Keratinocyte (primary cell): ENCODE results near the gene SYPL2. TPM values are rescaled to one million over a fixed set of nuclear protein-coding genes. Genes with fewer than 3 reads are reported as not detected.

Experiments
- DNase-seq: peaks from one replicate; pipeline ENCODE4 v3.0.0-alpha.2; 2011; ENCODE audit warnings: low read depth, missing footprints, low spot score
- FAIRE-seq: peaks from 2 replicates; lab custom pipeline; 2011; peaks lifted over from hg19 to GRCh38; lab: Jason Lieb, UNC
- H2AFZ ChIP-seq: 2 replicates; pipeline ENCODE4 v1.6.0; 2012; ENCODE audit warnings: low read length, control low read depth, inconsistent platforms; ENCODE audit not compliant: control insufficient read depth
- H3K27ac ChIP-seq: 2 replicates; pipeline ENCODE4 v1.5.1; 2011; ENCODE audit warnings: low read length; ENCODE audit not compliant: control insufficient read depth, insufficient read depth
- H3K27me3 ChIP-seq: 3 replicates; pipeline ENCODE4 v1.6.0; 2011; ENCODE audit warnings: low read length; ENCODE audit not compliant: control insufficient read depth, insufficient read depth; ENCODE audit errors: extremely low read depth
- H3K36me3 ChIP-seq, 2 experiments: 2 replicates in 1 of 2; 3 replicates in 1 of 2; pipeline ENCODE4 v1.5.1; 2011; ENCODE audit warnings: low read length in 2 of 2, mild to moderate bottlenecking in 1 of 2; ENCODE audit not compliant: control insufficient read depth in 2 of 2, insufficient read depth in 2 of 2; ENCODE audit errors: extremely low read depth in 1 of 2
- H3K4me1 ChIP-seq: 3 replicates; pipeline ENCODE4 v1.5.1; 2011; ENCODE audit warnings: low read length; ENCODE audit not compliant: control insufficient read depth, insufficient read depth; ENCODE audit errors: extremely low read depth
- H3K4me2 ChIP-seq: 3 replicates; pipeline ENCODE4 v1.6.0; 2011; ENCODE audit warnings: low read depth, low read length; ENCODE audit not compliant: control insufficient read depth, insufficient read depth; ENCODE audit errors: extremely low read depth
- H3K4me3 ChIP-seq, 3 experiments: fragments of 200-600 bp in 1 of 3; sonication (generic) in 1 of 3; 2 replicates in 2 of 3; 3 replicates in 1 of 3; pipeline ENCODE4 v1.5.1; 2011 to 2016; ENCODE audit warnings: low read length in 3 of 3, mild to moderate bottlenecking in 3 of 3, control low read depth in 2 of 3, inconsistent platforms in 1 of 3, low read depth in 1 of 3, mixed read lengths in 1 of 3, mixed run types in 1 of 3, moderate library complexity in 1 of 3; ENCODE audit not compliant: control insufficient read depth in 2 of 3, insufficient read depth in 2 of 3; ENCODE audit errors: extremely low read depth in 1 of 3
- H3K79me2 ChIP-seq: 2 replicates; pipeline ENCODE4 v1.6.0; 2012; ENCODE audit warnings: low read length; ENCODE audit not compliant: control insufficient read depth, insufficient read depth
- H3K9ac ChIP-seq: 3 replicates; pipeline ENCODE4 v1.6.0; 2011; ENCODE audit warnings: low read length; ENCODE audit not compliant: control insufficient read depth, insufficient read depth; ENCODE audit errors: extremely low read depth
- H3K9me1 ChIP-seq: 3 replicates; pipeline ENCODE4 v1.6.0; 2011; ENCODE audit warnings: low read length; ENCODE audit not compliant: control insufficient read depth, insufficient read depth; ENCODE audit errors: extremely low read depth
- H3K9me3 ChIP-seq: 2 replicates; pipeline ENCODE4 v1.5.1; 2012; ENCODE audit warnings: low read depth, low read length; ENCODE audit not compliant: control insufficient read depth
- H4K20me1 ChIP-seq: 3 replicates; pipeline ENCODE4 v1.6.0; 2011; ENCODE audit warnings: low read length; ENCODE audit not compliant: control insufficient read depth, insufficient read depth; ENCODE audit errors: extremely low read depth
- CTCF ChIP-seq, 3 experiments: IDR thresholded peaks in 1 of 3; conservative IDR thresholded peaks in 1 of 3; optimal IDR thresholded peaks in 1 of 3; 2 replicates in 2 of 3; 3 replicates in 1 of 3; pipeline versions ENCODE3 to v1.5.1; 2011; ENCODE audit warnings: low read length in 3 of 3, mild to moderate bottlenecking in 3 of 3, moderate library complexity in 2 of 3, control low read depth in 1 of 3, inconsistent platforms in 1 of 3; ENCODE audit not compliant: insufficient read depth in 2 of 3; ENCODE audit errors: extremely low read depth in 1 of 3
- EZH2 ChIP-seq: IDR thresholded peaks from one replicate; pipeline ENCODE4 v1.6.1; 2012; ENCODE audit warnings: inconsistent platforms, mild to moderate bottlenecking, low read length, moderate library complexity
- dilution Hi-C: fragments of 300-500 bp; cut with MboI; formaldehyde crosslinking; loops from one replicate; pipeline ENCODE4 v1.7.0; 2020; ENCODE audit warnings: low sequenced_read_pairs; ENCODE audit not compliant: extremely low pct_ligation_motif_present
- polyA plus RNA-seq, 5 experiments: library from polyadenylated mRNA; depleted of rRNA in 3 of 5; stranded (reverse) in 3 of 5; stranded (forward) in 1 of 5; unstranded in 1 of 5; fragments of >200 nt; gene quantifications; 1 replicate in 1 of 5; 2 replicates in 3 of 5; 3 replicates in 1 of 5; pipeline versions ENCODE4 v1.2.1 to v1.2.3, GENCODE V29; 2011 to 2012; ENCODE audit warnings: missing spikeins in 2 of 5, low read depth in 1 of 5, low replicate concordance in 1 of 5

SYPL2 gene
- polyA plus RNA-seq, 1 donor (not counting 4 experiments of a cell fraction or from before 2014, with no cell fraction given) = not detected

GRCh38 chr1:109508001-109508872 lies 41.9 kb downstream of the SYPL2 start:
- H3K27ac ChIP-seq = no peak overlapping the region
- no peak overlapping the region for H2AFZ ChIP-seq
- no peaks in the 10 kb centered on the region for H3K9me1 ChIP-seq
- peaks cover 2% of the 10 kb centered on the region for H3K4me1 ChIP-seq
- TF ChIP-seq CTCF (optimal IDR thresholded peaks at IDR 0.05 in 1 of 3, IDR thresholded peaks at IDR 0.05 in 1 of 3, conservative IDR thresholded peaks at IDR 0.05 in 1 of 3; ENCODE audit: extremely low read depth in 1 of 3, insufficient read depth in 2 of 3, low read length in 3 of 3) (no peak), EZH2 (no peak)
- peaks cover 27% of the 10 kb centered on the region for H3K27me3 ChIP-seq
- H3K4me3 ChIP-seq = no peak overlapping the region
- DNase-seq (no peak), FAIRE-seq (no peak)
- H3K79me2 ChIP-seq = no peaks in the 10 kb centered on the region
- dilution Hi-C loops = no loop called here
- no peaks in the 10 kb centered on the region for H3K9me3 ChIP-seq
- H4K20me1 ChIP-seq = no peaks in the 10 kb centered on the region
- H3K36me3 ChIP-seq = no peaks in the 10 kb centered on the region
- no peak overlapping the region for H3K4me2 ChIP-seq
- H3K9ac ChIP-seq = no peak overlapping the region

- Histone ChIP-seq H3K27ac (no peak overlapping the region), H3K4me1 (peaks cover 2% of the 10 kb centered on the region), H3K36me3 (no peaks in the 10 kb centered on the region), H3K4me3 (peak overlapping the region in 1 of 3 experiments; percentile 46), H4K20me1 (no peaks in the 10 kb centered on the region), H3K9me3 (no peaks in the 10 kb centered on the region), H3K9ac (no peak overlapping the region), H3K9me1 (no peaks in the 10 kb centered on the region), H3K79me2 (no peaks in the 10 kb centered on the region), H2AFZ (peak overlapping the region; percentile 26), H3K4me2 (peak overlapping the region; percentile 83), H3K27me3 (peaks cover 27% of the 10 kb centered on the region)
- DNase-seq (no peak), FAIRE-seq (no peak)
- TF ChIP-seq CTCF (optimal IDR thresholded peaks at IDR 0.05 in 1 of 3, IDR thresholded peaks at IDR 0.05 in 1 of 3, conservative IDR thresholded peaks at IDR 0.05 in 1 of 3; ENCODE audit: extremely low read depth in 1 of 3, insufficient read depth in 2 of 3, low read length in 3 of 3) (no peak), EZH2 (no peak)
- dilution Hi-C loops = no loop called here
Measured at GRCh38 chr1:109508873-109509175, 42.5 kb downstream of the SYPL2 start.
